Measurements from ENCODE around the gene SEMA6D. TPM values are rescaled to one million over a fixed set of nuclear protein-coding genes. Genes with fewer than 3 reads are reported as not detected.

Gene SEMA6D
- total and polyA plus RNA-seq, 2 donors (not counting 3 experiments of a cell fraction or from before 2014, with no cell fraction given), result 16.3 to 22.5 TPM

- no peak overlapping the region for H3K27ac ChIP-seq (ENCODE audit: insufficient read depth, low read depth, low read length)
- intact Hi-C loops (cut with micrococcal nuclease) (no loop called here), dilution Hi-C loops (cut with MboI; ENCODE audit: extremely low pct_ligation_motif_present, low sequenced_read_pairs) (no loop called here)
- no peak overlapping the region for H3K4me3 ChIP-seq (replicated peaks in 1 of 3; ENCODE audit: insufficient read depth in 1 of 3, low read depth in 1 of 3, low read length in 3 of 3)
- TF ChIP-seq POLR2AphosphoS5 (IDR thresholded peaks at IDR 0.05; ENCODE audit: insufficient read depth, low read depth, low read length) (no peak), POLR2A (IDR thresholded peaks at IDR 0.05; ENCODE audit: low read depth, low read length) (no peak), EZH2 (IDR thresholded peaks at IDR 0.05; ENCODE audit: borderline replicate concordance, low read depth, low read length, severe bottlenecking) (no peak), MYC (IDR thresholded peaks at IDR 0.05; ENCODE audit: low read depth, low read length) (no peak), JUN (IDR thresholded peaks at IDR 0.05; ENCODE audit: borderline replicate concordance, insufficient read depth, insufficient read length, low read depth) (no peak), MAX (IDR thresholded peaks at IDR 0.05; ENCODE audit: insufficient read depth, insufficient read length) (no peak), GATA2 (IDR thresholded peaks at IDR 0.05; ENCODE audit: insufficient read depth, insufficient read length, low read depth, low read length) (no peak), FOS (IDR thresholded peaks at IDR 0.05; ENCODE audit: borderline replicate concordance, insufficient read depth, low read length) (no peak)
- no peaks in the 10 kb centered on the region for H3K27me3 ChIP-seq (ENCODE audit: control insufficient read depth in 2 of 2, insufficient read depth in 2 of 2, low read length in 2 of 2)
- FAIRE-seq, result no peak
- H2AFZ ChIP-seq (ENCODE audit: low read depth, low read length), result no peak overlapping the region
- H3K79me2 ChIP-seq (ENCODE audit: control insufficient read depth, insufficient read depth, low read length), result no peaks in the 10 kb centered on the region
- CTCF ChIA-PET, result interaction anchor here (1.4 kb wide), 1 partner anchor 9 kb away, joined by 4 read pairs; no protein-coding TSS in a partner anchor
- no peak for DNase-seq (ENCODE audit: low read depth, low spot score)
- H3K9me3 ChIP-seq (replicated peaks; ENCODE audit: control insufficient read depth, insufficient read depth, low read length), result no peaks in the 10 kb centered on the region
- no peaks in the 10 kb centered on the region for H3K4me1 ChIP-seq (ENCODE audit: control insufficient read depth, extremely low read depth, insufficient read depth, low read length)
- H3K9me1 ChIP-seq (replicated peaks; ENCODE audit: control insufficient read depth, extremely low read depth, insufficient read depth, low read length), result no peaks in the 10 kb centered on the region
- H3K36me3 ChIP-seq (ENCODE audit: control insufficient read depth in 2 of 2, extremely low read depth in 1 of 2, insufficient read depth in 2 of 2, low read length in 2 of 2), result no peaks in the 10 kb centered on the region
- H4K20me1 ChIP-seq (replicated peaks; ENCODE audit: control insufficient read depth, extremely low read depth, insufficient read depth, low read length), result no peaks in the 10 kb centered on the region
- H3K4me2 ChIP-seq (ENCODE audit: insufficient read depth, low read length), result no peak overlapping the region
- POLR2A ChIA-PET, result no interaction called here
- no peak overlapping the region for H3K9ac ChIP-seq (replicated peaks; ENCODE audit: extremely low read depth, insufficient read depth, low read length)
- BruUV-seq (replicated peaks), result no TSS peak
Measured at GRCh38 chr15:47804733-47805132, 87.4 kb downstream of the SEMA6D start.

GRCh38 chr15:47806008-47806407 lies 88.7 kb downstream of the SEMA6D start:
- H3K9me1 ChIP-seq (replicated peaks; ENCODE audit: control insufficient read depth, extremely low read depth, insufficient read depth, low read length), result no peaks in the 10 kb centered on the region
- H3K79me2 ChIP-seq (ENCODE audit: control insufficient read depth, insufficient read depth, low read length), result no peaks in the 10 kb centered on the region
- dilution Hi-C loops (cut with MboI; ENCODE audit: extremely low pct_ligation_motif_present, low sequenced_read_pairs), result no loop called here
- POLR2A ChIA-PET, result no interaction called here
- H3K4me2 ChIP-seq (ENCODE audit: insufficient read depth, low read length), result no peak overlapping the region
- no peak overlapping the region for H3K27ac ChIP-seq (ENCODE audit: insufficient read depth, low read depth, low read length)
- H4K20me1 ChIP-seq (replicated peaks; ENCODE audit: control insufficient read depth, extremely low read depth, insufficient read depth, low read length), result no peaks in the 10 kb centered on the region
- DNase-seq (ENCODE audit: low read depth, low spot score) (no peak), FAIRE-seq (no peak)
- H3K27me3 ChIP-seq (ENCODE audit: control insufficient read depth in 2 of 2, insufficient read depth in 2 of 2, low read length in 2 of 2), result no peaks in the 10 kb centered on the region
- TF ChIP-seq CTCF (IDR thresholded peaks at IDR 0.05; ENCODE audit: extremely low read depth in 1 of 2, insufficient read depth in 1 of 2, low read depth in 1 of 2, low read length in 2 of 2) (no peak), GATA2 (IDR thresholded peaks at IDR 0.05; ENCODE audit: insufficient read depth, insufficient read length, low read depth, low read length) (no peak), POLR2A (IDR thresholded peaks at IDR 0.05; ENCODE audit: low read depth, low read length) (no peak), POLR2AphosphoS5 (IDR thresholded peaks at IDR 0.05; ENCODE audit: insufficient read depth, low read depth, low read length) (no peak), MAX (IDR thresholded peaks at IDR 0.05; ENCODE audit: insufficient read depth, insufficient read length) (no peak), JUN (IDR thresholded peaks at IDR 0.05; ENCODE audit: borderline replicate concordance, insufficient read depth, insufficient read length, low read depth) (no peak), MYC (IDR thresholded peaks at IDR 0.05; ENCODE audit: low read depth, low read length) (no peak), FOS (IDR thresholded peaks at IDR 0.05; ENCODE audit: borderline replicate concordance, insufficient read depth, low read length) (no peak), EZH2 (IDR thresholded peaks at IDR 0.05; ENCODE audit: borderline replicate concordance, low read depth, low read length, severe bottlenecking) (no peak)
- CTCF ChIA-PET, result no interaction called here
- H3K4me1 ChIP-seq (ENCODE audit: control insufficient read depth, extremely low read depth, insufficient read depth, low read length), result no peaks in the 10 kb centered on the region
- intact Hi-C loops (cut with micrococcal nuclease), result no loop called here
- H3K4me3 ChIP-seq (replicated peaks in 1 of 3; ENCODE audit: insufficient read depth in 1 of 3, low read depth in 1 of 3, low read length in 3 of 3), result no peak overlapping the region
- H3K9me3 ChIP-seq (replicated peaks; ENCODE audit: control insufficient read depth, insufficient read depth, low read length), result no peaks in the 10 kb centered on the region
- no peaks in the 10 kb centered on the region for H3K36me3 ChIP-seq (ENCODE audit: control insufficient read depth in 2 of 2, extremely low read depth in 1 of 2, insufficient read depth in 2 of 2, low read length in 2 of 2)
- no peak overlapping the region for H2AFZ ChIP-seq (ENCODE audit: low read depth, low read length)
- no peak overlapping the region for H3K9ac ChIP-seq (replicated peaks; ENCODE audit: extremely low read depth, insufficient read depth, low read length)
- no TSS peak for BruUV-seq (replicated peaks)

All from endothelial cell of umbilical vein (primary cell).